Peyer's patch (tissue), 4 donors: ENCODE measurements around the gene CDH6. TPM values are rescaled to one million over a fixed set of nuclear protein-coding genes. Genes with fewer than 3 reads are reported as not detected.

ENCODE experiments used
- DNase-seq, 3 donors: peaks; one replicate each; pipeline ENCODE4 v3.0.0-alpha.2; 2017 to 2019
- H3K27ac ChIP-seq, 4 donors: fragments of 200-600 bp; sonication (generic); one replicate each; pipeline ENCODE4 v1.5.1; 2016 to 2019
- H3K27me3 ChIP-seq, 2 donors: fragments of 200-600 bp; sonication (generic); one replicate each; pipeline ENCODE4 v1.5.1; 2019
- H3K36me3 ChIP-seq, 3 donors: fragments of 200-600 bp; sonication (generic); one replicate each; pipeline ENCODE4 v1.5.1; 2016 to 2019
- H3K4me1 ChIP-seq, 4 donors: fragments of 200-600 bp; sonication (generic); one replicate each; pipeline ENCODE4 v1.5.1; 2016 to 2019
- H3K4me3 ChIP-seq, 4 donors: fragments of 200-600 bp; sonication (generic); 1 replicate in 3 of 4; 2 replicates in 1 of 4; pipeline ENCODE4 v1.5.1; 2016 to 2019; ENCODE audit warnings: mild to moderate bottlenecking in 1 of 4
- H3K9me3 ChIP-seq, 4 donors: fragments of 200-600 bp; sonication (generic); one replicate each; pipeline ENCODE4 v1.5.1; 2016 to 2019; ENCODE audit warnings: mild to moderate bottlenecking in 1 of 4
- CTCF ChIP-seq, 6 experiments: fragments of 450-650 bp in 4 of 6; fragments of 200-600 bp in 2 of 6; sonication (generic) in 1 of 6; IDR thresholded peaks; one replicate each; pipeline ENCODE4 v1.5.1; 2017 to 2019; ENCODE audit warnings: antibody characterized with exemption in 6 of 6, mild to moderate bottlenecking in 3 of 6, moderate library complexity in 1 of 6
- POLR2A ChIP-seq, 2 donors: fragments of 450-650 bp; IDR thresholded peaks; one replicate each; pipeline ENCODE4 v1.5.1; 2017; ENCODE audit warnings: antibody characterized with exemption in 2 of 2, mild to moderate bottlenecking in 2 of 2, moderate library complexity in 2 of 2
- total RNA-seq, 4 donors: library from RNA; depleted of rRNA; stranded (reverse); fragments of >200 nt; gene quantifications; one replicate each; pipeline ENCODE4 v1.1.0, GENCODE V29; 2016

The CDH6 gene
- total RNA-seq, 4 donors from 2014 or later = 0.85 to 5.8 (median 1.1) TPM

- TF ChIP-seq CTCF (IDR thresholded peaks at IDR 0.05) (no peak), POLR2A (IDR thresholded peaks at IDR 0.05) (no peak)
- no peak overlapping the region for H3K4me3 ChIP-seq
These were observed 5.9 kb upstream of the CDH6 start for GRCh38 chr5:31187591-31187990.

GRCh38 chr5:31192442-31192841, 1.0 kb upstream of the CDH6 start:
- H3K9me3 ChIP-seq = no peaks in the 10 kb centered on the region
- TF ChIP-seq POLR2A (IDR thresholded peaks at IDR 0.05) (no peak), CTCF (IDR thresholded peaks at IDR 0.05) (no peak)
- no peaks in the 10 kb centered on the region for H3K36me3 ChIP-seq
- peaks cover 0 to 21% (median 0%) of the 10 kb centered on the region in 4 donors for H3K4me1 ChIP-seq
- no peaks in the 10 kb centered on the region for H3K27me3 ChIP-seq
- H3K4me3 ChIP-seq = no peak overlapping the region
- H3K27ac ChIP-seq = no peak overlapping the region
- no peak for DNase-seq

More at GRCh38 chr5:31187591-31187990, 5.9 kb upstream of the CDH6 start:
- Histone ChIP-seq H3K36me3 (no peaks in the 10 kb centered on the region), H3K9me3 (no peaks in the 10 kb centered on the region), H3K27ac (no peak overlapping the region), H3K4me1 (no peaks in the 10 kb centered on the region), H3K27me3 (no peaks in the 10 kb centered on the region)
- no peak for DNase-seq

- Histone ChIP-seq H3K4me3 (peak overlapping the region in 1 of 4 donors; percentile 42), H3K9me3 (no peaks in the 10 kb centered on the region), H3K27ac (no peak overlapping the region), H3K36me3 (no peaks in the 10 kb centered on the region), H3K27me3 (no peaks in the 10 kb centered on the region), H3K4me1 (peaks cover 0 to 21% (median 0%) of the 10 kb centered on the region in 4 donors)
- no peak for DNase-seq
- TF ChIP-seq CTCF (IDR thresholded peaks at IDR 0.05) (no peak), POLR2A (IDR thresholded peaks at IDR 0.05) (no peak)
These were observed 370 bp upstream of the CDH6 start for GRCh38 chr5:31193116-31193515.

GRCh38 chr5:31194468-31194813, 955 bp downstream of the CDH6 start:
- TF ChIP-seq CTCF (IDR thresholded peaks at IDR 0.05) = no peak
- no peak for TF ChIP-seq POLR2A (IDR thresholded peaks at IDR 0.05)
- H3K36me3 ChIP-seq = no peaks in the 10 kb centered on the region
- no peak overlapping the region for H3K27ac ChIP-seq
- H3K27me3 ChIP-seq = no peaks in the 10 kb centered on the region
- peak overlapping the region in 3 of 4 donors; percentile 12 to 43 (median 42) for H3K4me3 ChIP-seq
- DNase-seq = no peak
- peaks cover 0 to 21% (median 0%) of the 10 kb centered on the region in 4 donors for H3K4me1 ChIP-seq
- no peaks in the 10 kb centered on the region for H3K9me3 ChIP-seq

- Histone ChIP-seq H3K4me1 (peaks cover 0 to 21% (median 0%) of the 10 kb centered on the region in 4 donors), H3K36me3 (no peaks in the 10 kb centered on the region), H3K27ac (no peak overlapping the region), H3K27me3 (no peaks in the 10 kb centered on the region), H3K9me3 (no peaks in the 10 kb centered on the region), H3K4me3 (peak overlapping the region in 3 of 4 donors; percentile 12 to 43 (median 42))
- TF ChIP-seq POLR2A (IDR thresholded peaks at IDR 0.05) = no peak
- no peak for TF ChIP-seq CTCF (IDR thresholded peaks at IDR 0.05)
- no peak for DNase-seq
These were observed 1.5 kb downstream of the CDH6 start for GRCh38 chr5:31194892-31195555.
